ENCODE data around the gene PPP6R3. TPM values are rescaled to one million over a fixed set of nuclear protein-coding genes. Genes with fewer than 3 reads are reported as not detected.

PPP6R3 gene
- polyA plus RNA-seq, 1 donor from 2014 or later, result 111 TPM

GRCh38 chr11:68560216-68560615, 99.7 kb downstream of the PPP6R3 start:
- no peak overlapping the region for H3K9ac ChIP-seq (ENCODE audit: low read length)
- H3K36me3 ChIP-seq (ENCODE audit: insufficient read depth, low read length), result no peaks in the 10 kb centered on the region
- H4K20me1 ChIP-seq (ENCODE audit: insufficient read depth), result no peaks in the 10 kb centered on the region
- no peak overlapping the region for H3K4me3 ChIP-seq (ENCODE audit: low read length)
- H3K4me2 ChIP-seq (ENCODE audit: low read length), result no peak overlapping the region
- TF ChIP-seq REST (IDR thresholded peaks at IDR 0.05; ENCODE audit: borderline replicate concordance) (no peak), EP300 (conservative IDR thresholded peaks at IDR 0.05; ENCODE audit: poor library complexity, severe bottlenecking) (no peak), TAF1 (IDR thresholded peaks at IDR 0.05; ENCODE audit: low read depth) (no peak), CTCF (IDR thresholded peaks at IDR 0.05; ENCODE audit: poor library complexity, severe bottlenecking) (no peak), SMC3 (conservative IDR thresholded peaks at IDR 0.05; ENCODE audit: poor library complexity) (no peak), EZH2 (IDR thresholded peaks at IDR 0.05; ENCODE audit: borderline replicate concordance, insufficient read depth, low read length, poor library complexity, severe bottlenecking) (no peak), RAD21 (conservative IDR thresholded peaks at IDR 0.05) (no peak), POLR2AphosphoS5 (IDR thresholded peaks at IDR 0.05) (no peak), MXI1 (conservative IDR thresholded peaks at IDR 0.05; ENCODE audit: poor library complexity, severe bottlenecking) (no peak)
- no peaks in the 10 kb centered on the region for H3K27me3 ChIP-seq (ENCODE audit: insufficient read depth, low read depth, low read length)
- H3K9me2 ChIP-seq (ENCODE audit: insufficient read depth, low read length), result no peaks in the 10 kb centered on the region
- no peak overlapping the region for H2AFZ ChIP-seq (ENCODE audit: low read depth, low read length)
- H3K27ac ChIP-seq (ENCODE audit: low read length), result no peak overlapping the region
- H3K79me2 ChIP-seq (replicated peaks; ENCODE audit: insufficient read depth, low read length), result no peaks in the 10 kb centered on the region
- no peaks in the 10 kb centered on the region for H3K9me3 ChIP-seq (ENCODE audit: low read length)
- no peaks in the 10 kb centered on the region for H3F3A ChIP-seq (ENCODE audit: insufficient read depth, low read length, poor library complexity, severe bottlenecking)

- Histone ChIP-seq H3K27ac (ENCODE audit: low read length) (no peak overlapping the region), H3K36me3 (ENCODE audit: insufficient read depth, low read length) (no peaks in the 10 kb centered on the region), H3K4me2 (ENCODE audit: low read length) (no peak overlapping the region), H2AFZ (ENCODE audit: low read depth, low read length) (no peak overlapping the region), H3K27me3 (ENCODE audit: insufficient read depth, low read depth, low read length) (no peaks in the 10 kb centered on the region), H3F3A (ENCODE audit: insufficient read depth, low read length, poor library complexity, severe bottlenecking) (no peaks in the 10 kb centered on the region), H3K9ac (ENCODE audit: low read length) (no peak overlapping the region), H3K79me2 (replicated peaks; ENCODE audit: insufficient read depth, low read length) (no peaks in the 10 kb centered on the region), H3K9me2 (ENCODE audit: insufficient read depth, low read length) (no peaks in the 10 kb centered on the region), H4K20me1 (ENCODE audit: insufficient read depth) (no peaks in the 10 kb centered on the region), H3K9me3 (ENCODE audit: low read length) (no peaks in the 10 kb centered on the region), H3K4me3 (ENCODE audit: low read length) (no peak overlapping the region)
- TF ChIP-seq MXI1 (conservative IDR thresholded peaks at IDR 0.05; ENCODE audit: poor library complexity, severe bottlenecking), result no peak
- no peak for TF ChIP-seq RAD21 (conservative IDR thresholded peaks at IDR 0.05)
- no peak for TF ChIP-seq SMC3 (conservative IDR thresholded peaks at IDR 0.05; ENCODE audit: poor library complexity)
- TF ChIP-seq TAF1 (IDR thresholded peaks at IDR 0.05; ENCODE audit: low read depth), result no peak
- TF ChIP-seq EZH2 (IDR thresholded peaks at IDR 0.05; ENCODE audit: borderline replicate concordance, insufficient read depth, low read length, poor library complexity, severe bottlenecking), result no peak
- TF ChIP-seq POLR2AphosphoS5 (IDR thresholded peaks at IDR 0.05), result no peak
- TF ChIP-seq EP300 (conservative IDR thresholded peaks at IDR 0.05; ENCODE audit: poor library complexity, severe bottlenecking), result no peak
- TF ChIP-seq REST (IDR thresholded peaks at IDR 0.05; ENCODE audit: borderline replicate concordance), result no peak
- TF ChIP-seq CTCF (IDR thresholded peaks at IDR 0.05; ENCODE audit: poor library complexity, severe bottlenecking), result no peak
Observed at GRCh38 chr11:68563454-68563853, 102.9 kb downstream of the PPP6R3 start.

All from neural cell (in vitro differentiated cells).